Amygdala (tissue), 56 donors: Measurements from ENCODE around the gene XCR1.

ENCODE experiments used
- DNase-seq, 56 donors: peaks; one replicate each; lab custom pipeline; 2025; lab: John Stamatoyannopoulos, UW

XCR1 gene

DNA sequence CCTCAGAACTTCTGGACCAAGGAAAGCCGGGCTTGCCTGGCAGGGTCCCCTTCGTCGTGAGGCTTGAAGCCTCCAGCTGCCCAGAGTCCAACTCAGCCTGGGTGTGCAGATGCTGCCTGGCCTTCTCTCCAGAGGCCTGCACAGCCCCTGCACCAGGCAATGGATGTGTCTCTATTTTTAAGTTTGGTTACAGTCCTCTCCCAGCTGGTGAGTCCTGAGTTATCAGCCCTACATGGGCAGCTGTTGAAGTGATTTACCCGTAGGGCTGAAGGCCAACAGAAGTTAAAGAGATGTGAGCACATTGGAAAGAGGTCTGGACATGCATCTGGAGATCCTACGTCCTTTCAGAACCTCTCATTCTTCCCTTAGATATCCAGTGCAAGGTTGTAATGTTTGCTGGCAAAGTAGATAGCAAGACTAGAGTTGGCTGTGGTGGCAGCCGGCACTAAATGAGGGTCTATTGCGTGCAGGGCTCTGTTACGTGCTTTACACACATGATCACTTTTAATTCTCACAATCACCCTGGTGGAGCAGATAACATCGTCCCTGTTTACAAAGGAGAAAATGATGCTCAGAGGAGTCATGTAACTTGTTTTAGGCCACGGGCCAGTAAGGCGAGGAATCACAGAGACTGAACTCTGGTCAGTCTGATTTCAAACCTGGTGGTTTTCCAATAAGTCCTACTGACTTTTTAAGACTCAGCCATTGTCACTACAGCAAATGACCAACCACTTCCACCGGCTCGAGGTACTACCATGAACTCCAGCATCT is 41.6 kb downstream of the XCR1 start:
- DNase-seq: no peak

DNA sequence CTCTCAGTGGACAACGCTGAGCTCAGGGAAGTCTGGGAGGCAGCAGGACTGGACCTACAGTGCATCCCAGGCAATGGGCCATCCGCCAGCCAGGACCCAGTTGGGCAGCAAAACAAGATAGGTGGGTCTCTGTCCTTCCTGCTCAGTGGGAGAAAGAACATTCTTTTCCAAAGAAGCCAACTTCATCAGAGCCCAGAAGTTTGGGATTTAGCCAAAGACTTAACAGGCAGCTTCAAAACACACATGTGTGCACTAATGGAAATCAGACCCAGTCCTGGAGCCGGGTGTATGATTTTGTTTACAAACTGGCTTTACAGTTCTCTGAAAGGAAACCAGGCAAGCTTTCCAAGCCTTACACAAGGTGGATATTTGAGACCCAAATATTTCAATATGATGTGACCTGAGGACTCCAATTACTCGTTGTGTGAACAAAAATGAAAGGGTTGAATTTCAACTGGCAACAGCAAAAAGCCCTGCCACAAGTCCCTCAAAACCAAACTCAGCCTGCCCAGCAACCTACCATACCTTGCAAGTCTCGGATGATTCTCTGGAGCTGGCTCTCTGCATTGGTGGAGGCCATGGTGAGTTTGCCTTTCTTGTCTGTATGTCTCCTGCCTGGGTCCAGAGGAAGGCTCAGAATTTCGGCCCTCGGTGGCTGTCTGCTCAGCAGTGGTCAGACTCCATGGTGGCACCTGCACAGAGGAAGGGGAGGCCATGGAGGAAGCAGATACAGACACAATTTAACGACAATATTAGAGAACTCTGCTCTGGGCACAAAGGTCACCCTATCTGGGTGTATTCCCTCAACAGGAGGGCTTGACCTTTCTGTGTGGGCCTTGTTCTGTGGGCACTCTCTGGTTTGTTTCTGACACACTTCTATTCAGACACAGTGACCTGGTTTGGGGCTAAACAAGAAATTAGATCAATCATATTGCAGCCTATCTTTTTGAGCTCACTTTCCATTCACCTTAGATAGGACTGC is 42.7 kb downstream of the XCR1 start:
- DNase-seq: no peak

DNA sequence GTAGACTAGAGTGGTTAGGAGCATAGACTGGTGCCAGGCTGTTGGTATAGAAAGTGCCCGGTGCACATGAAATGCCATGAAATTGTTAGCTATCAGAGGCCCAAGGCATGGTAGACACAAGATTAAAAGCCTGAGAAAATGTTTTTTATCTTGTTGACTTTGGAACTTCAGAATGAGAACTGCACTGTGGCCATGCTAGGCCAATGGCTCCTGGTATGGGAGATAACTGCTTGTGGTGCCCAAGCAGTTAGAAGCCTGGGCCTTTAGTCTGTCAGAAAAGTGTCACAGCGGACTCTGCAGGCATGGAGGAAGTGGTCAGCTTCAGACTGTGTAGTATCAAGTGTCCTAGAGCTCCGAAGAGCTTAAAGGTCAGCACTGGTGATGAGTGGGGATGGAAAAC is 43.5 kb downstream of the XCR1 start:
- no peak for DNase-seq

DNA sequence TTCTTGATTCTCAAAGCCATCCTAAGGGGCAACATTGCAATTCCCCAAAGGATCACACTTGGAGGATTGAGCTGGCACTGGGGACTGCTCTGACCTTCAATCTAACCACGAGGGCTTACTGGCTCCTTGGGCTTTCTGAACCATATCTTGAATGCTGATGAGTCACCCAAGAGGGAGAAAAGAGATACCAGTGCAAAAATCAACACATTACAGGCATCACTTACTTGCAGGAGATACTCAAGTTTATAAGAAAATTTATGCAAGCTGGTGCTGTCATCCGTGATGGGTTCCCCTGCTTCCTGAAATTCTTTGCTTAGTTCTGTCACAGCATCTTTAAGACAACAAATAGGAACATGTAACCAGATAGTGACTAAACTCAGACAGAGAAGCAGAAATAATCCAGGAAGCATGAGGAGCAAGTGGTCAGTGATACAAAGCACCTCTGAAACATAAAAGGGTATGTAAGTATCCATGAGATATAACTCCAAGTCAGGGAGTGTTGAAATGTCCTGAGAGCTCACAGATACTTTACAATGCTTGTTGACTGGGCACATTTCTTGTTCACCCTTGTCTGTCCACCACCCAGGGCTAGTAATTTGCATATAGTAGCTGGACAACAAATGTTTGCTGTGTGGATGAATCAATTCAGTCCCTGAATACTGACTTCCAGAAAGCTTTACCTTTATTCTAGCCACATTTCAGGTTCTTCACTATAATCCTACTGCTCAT is 45.8 kb downstream of the XCR1 start:
- DNase-seq: no peak

DNA sequence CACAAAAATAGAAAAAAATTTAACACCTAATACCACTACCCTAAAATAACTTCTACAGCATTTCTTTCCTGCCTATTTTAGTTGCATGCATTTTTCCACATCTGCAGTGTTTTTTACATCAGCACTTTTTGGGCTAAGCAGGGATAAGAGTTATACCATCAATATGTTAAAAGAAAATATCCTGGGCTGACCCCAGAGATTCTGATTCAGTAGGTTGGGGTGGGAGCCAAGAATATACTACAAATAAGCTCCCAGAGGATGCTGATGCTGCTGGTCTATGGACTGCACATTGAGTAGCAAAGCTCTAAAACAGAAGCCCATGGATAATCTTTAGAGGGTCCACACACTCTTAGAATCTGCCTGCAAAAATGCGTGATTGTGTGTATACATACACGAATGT is 46.5 kb downstream of the XCR1 start:
- no peak for DNase-seq

DNA sequence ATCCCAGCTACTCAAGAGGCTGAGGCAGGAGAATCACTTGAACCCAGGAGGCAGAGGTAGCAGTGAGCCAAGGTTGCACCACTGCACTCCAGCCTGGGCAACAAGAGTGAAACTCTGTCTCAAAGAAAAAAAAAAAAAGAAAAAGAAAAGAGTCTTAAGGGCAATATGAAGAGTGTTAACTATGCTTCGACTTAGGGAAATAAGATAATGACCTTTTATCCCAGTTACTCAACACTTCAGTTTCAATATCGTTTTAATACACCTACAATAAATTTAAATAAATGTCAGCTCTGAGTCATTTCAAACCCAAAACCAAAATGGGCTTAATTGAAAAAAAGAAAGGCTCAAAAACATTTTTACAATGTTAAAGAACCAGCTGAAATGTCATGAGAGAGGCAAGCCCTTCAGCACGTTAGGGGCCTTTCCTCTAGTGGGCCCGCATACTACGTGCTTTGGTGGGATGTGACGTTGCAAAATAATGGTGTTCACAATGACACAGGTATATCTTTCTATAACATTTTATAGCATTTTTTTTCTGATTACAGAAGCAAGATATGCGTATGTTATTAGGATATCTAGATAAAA is 47.0 kb downstream of the XCR1 start:
- DNase-seq: no peak

DNA sequence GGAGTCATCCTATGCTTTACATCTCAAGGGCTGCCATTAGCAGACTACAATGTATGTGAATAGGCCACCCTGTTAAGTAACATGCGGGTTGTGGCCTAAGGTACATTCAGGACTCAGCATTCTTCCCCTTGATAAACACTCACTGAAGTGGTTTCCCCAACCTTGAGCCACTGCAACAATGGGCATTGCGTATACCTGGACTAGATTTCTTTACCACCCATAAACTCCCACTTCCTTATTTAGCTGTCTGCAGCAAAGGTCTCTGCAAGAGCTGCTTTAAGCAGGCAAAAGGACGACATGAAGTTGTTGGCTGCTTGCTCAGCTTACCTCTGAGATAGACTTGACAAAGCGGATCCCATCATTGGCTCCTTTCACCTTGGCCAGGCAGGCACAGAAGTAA is 47.9 kb downstream of the XCR1 start:
- DNase-seq: no peak

DNA sequence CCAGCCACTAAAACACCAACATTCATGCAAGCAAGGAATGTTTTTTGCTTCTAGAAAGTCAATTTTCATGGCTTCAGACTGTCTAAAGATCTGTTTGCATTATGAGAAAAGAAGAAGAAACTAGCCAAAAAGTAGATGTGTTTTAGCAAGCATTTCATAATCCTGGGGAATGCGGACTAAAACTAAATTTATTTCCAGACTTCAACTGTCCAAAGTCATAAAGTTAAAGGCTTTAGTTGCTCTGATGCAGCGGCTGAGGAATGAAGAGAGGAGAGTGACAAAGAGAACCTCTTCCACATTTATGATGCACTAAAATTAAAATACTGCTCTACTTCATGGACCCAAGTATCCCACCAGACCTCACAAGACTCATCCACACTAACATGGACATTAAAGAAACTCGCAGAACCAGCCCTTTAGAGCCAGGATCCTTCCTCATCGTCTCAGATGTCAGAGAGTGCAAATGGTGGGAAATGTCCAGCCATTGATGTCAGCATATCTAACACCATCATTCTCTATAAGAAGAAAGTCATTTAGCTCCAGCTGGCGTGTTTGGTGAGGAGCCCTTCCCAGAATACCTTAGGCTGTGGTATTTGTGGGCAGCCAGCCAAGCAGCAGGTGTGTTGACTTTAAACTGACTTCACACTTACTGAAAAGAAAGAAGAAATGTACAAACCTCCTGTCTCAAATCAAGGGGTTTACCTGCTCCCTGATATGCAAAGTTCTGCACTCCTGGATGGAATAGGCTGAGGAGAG is 49.1 kb downstream of the XCR1 start:
- DNase-seq: no peak

DNA sequence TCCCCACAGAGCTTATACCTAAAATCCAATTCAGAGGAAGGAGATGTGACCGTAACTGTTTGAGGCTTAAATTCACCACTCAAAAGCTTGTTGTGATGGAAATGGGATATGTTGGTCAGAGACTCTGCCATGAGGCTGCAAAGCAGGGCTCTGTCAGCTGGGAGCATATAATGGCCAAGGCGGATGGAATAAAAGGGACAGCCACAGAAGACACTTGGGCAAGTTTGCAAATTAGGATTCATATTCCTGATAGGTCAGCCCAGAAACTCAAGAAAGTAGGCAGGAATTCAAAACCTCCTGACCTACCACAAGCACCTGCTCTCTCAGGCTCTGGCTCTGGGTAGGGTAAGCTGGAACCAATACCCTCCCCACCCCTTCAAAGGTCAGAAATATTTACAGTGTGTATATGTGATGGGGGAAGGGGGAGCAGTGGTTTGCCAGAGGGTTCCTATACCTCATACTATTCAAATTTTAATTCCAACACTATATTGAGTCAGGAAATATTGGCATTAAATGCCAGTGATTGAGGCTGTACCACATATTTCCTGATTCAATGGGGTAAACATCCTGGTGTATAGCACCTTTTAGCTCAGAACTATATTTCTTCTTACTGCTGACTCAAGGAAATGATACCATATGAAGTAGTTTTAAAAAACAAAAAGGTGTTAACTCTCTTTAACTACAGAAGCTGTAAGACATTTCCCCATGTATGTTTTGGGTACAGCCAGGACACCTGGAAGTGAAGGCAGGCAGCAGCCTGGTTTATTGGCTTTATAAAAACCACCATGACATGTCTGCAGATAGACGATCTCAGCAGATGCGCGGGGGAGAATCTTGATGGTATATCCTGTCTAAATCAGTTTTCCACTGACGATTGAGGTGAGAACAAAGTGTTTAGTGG is 50.8 kb downstream of the XCR1 start:
- no peak for DNase-seq

DNA sequence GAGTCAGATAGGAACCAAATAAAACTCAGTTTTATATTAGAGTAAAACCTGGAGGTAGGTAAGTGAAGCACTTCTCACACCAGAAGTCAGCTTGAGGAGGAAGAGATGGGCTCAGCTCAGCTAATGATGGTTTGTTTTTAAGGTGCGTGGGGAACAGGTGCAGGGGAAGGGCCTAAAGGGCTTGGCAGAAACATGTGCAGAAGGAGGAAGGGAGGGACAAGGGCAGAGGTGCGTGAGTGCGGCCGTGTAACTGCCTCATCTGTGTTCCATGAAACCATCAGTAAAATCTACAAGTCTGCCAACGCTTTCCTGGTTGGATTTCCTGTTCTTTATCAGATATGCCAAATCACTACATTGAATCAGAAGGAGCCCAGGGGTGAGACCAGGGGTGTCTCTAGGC is 51.6 kb downstream of the XCR1 start:
- DNase-seq: no peak

DNA sequence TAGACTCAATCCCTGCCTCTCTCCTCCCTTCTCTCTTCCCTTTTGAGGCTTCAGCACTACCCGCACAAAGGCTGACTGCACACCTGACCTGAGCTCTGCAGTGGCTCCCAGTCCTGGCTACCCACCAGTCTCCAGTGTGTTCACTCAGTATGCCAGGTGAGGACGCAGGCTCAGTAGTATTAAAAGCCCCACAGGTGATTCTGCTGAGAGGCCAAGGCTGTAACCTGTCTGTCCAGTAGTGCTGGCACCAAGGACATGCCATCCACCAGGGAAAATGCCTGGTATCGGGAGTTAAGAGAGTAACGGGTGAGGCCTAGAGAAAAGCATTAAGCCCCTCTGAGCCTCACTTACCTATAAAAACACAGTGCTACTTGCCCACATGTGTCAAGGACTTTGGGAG is 52.6 kb downstream of the XCR1 start:
- no peak for DNase-seq

DNA sequence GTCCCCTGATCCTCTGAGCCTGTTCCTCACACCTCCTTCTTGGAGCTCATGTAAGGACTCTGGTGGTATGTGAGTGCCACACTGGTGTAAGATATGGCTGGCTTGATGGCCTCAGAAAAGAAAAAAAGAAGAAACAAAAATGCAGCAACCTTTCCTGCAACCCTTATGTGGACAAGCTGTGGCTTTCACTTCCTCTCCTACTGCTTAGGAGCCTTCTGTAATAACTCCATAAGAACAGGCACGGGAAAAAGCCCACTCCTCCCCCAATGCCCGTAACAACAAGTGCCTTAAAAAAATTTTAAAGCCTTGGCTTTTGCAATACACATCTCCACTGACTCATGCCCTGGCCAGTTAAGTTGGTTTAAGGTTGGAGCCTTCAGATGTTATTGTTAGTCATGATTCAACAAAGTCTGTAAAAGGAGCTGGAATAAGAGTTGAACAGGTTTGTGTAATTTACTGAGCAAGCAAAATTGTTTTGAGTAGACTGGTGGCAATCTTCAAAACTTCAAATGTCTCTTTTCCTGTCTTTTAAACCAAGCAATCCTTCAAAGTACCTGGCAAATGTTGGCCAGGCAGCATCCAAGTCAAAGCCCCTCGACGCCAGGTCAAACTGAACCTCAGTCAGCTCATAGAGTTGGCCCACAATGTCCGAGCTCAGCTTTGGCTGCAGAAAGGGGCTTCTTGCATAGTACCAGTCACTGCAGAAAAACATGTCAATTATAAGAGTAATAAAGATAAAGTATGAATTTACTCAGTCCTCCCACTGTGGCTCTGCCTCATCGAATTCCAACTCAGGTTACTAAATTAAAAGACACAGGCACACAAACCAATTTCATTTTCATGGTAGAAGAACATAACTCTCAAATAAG is 54.5 kb downstream of the XCR1 start:
- no peak for DNase-seq

DNA sequence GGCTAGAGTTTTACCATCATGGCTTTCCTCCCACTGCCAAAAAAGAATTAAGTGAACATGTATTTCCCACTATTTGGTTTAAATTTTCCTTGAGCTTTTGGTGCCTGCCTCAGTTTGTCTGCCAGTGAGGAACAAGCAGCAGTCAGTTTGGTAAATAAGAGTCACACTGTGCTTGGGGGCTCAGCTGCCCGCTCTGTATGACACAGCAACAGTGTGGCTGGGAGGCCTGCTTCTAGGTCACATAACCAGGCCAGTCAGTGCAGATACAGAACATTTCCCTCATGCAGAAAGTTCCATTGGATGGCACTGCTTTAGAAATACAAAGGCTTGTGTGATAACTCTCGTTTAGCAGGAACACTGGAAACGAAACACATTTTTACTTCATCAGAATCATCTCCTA is 57.3 kb downstream of the XCR1 start:
- no peak for DNase-seq

DNA sequence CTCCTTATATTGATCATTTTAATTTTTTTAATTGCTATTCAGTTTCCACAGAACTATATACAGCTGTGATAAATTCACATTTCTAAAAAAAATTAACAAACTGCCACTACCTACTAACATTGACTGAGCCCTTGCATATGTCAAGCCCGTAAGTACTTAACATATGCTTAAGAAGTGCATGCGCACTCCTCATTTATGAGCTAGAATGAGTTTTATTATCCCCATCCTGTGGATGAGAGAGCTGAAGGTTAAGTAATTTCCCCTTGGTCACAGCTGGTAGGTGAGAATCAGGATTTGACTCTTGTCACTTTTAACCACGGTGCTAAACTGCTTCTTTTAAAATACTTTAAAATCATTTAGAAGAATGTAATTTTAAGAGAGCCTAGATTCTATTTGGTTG is 58.2 kb downstream of the XCR1 start:
- DNase-seq: no peak

DNA sequence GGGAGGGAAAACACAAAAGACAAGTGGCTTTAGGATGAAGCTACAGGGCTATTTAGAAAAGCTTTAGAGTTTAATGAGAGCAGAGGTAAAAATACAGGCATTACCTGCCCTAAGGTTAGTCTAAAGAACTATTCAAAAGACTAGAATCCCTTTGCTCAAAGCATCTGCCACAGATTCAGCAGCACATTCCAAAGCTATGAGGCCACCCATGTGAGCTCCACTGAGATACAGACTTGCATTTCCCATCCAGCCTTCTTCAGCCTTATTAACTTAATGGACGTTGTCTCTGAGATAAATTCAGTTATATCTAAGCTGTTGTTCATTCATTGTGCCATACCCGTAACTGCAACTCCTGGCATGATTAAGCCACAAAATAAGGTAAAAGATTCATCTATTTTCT is 58.6 kb downstream of the XCR1 start:
- no peak for DNase-seq

DNA sequence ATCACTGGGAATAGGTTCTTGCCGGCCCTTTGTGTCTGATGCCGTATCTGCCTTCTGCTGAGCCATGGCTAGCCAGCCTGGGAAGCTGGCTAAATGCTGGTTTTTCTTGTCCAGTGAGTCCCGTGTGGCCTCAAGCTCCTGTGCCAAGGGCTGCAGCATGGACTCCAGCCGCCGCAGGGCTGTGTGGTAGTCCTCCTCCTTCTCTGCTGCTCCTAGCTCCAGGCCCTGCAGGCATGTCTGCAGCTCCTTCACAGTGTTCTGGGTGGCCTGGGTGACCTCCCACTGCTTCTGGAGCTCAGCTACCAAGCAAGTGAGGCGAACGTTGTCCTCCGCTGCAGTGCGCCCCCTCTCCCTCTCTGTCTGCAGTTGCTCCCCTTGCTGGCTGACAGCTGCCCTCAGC is 59.1 kb downstream of the XCR1 start:
- no peak for DNase-seq

DNA sequence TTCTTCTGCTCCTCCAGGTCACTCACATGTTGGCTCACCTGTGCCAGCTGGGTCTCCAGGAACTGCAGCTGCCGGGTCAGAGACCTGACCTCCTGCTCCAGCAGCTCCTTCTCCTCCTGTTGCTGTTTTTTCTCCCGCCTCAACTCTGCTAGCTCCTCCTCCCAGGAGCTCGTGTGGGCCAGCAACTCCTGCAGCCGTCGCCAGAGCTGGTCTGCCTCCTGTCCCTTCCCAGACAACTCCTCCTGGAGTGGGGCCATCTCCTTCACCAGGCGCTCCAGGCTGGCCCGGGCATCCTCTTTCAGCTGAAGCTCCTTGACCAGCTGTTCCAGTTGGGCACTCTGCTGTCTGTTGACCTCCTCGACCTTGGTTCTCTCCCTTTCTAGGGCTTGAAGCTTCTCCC is 59.6 kb downstream of the XCR1 start:
- DNase-seq: peak in 3 of 56 donors; percentile 8 to 17 (median 15)
